ENCODE results near the gene ELFN2.

Gene ELFN2

DNA sequence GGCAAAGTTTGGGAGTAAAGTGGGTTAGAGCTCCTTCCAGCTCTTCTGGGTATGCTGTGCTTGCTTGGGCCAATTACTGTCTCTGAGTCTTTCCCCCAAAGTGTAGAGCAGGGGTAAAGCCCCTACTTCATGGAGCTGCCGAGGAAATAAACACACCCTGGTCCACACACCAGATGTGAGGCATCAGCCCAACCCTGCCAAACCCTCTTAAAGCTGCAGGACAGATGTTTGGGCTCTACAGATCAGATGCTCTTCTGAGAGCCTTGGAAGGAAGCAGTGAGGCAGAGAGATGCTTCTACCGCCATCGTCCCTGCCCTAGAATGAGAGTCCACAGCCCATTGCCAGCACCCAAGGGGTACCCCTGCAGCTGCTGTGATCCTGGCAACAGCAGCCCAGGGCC is 64.7 kb downstream of the ELFN2 start:
- TF ChIP-seq, protein P1, sequence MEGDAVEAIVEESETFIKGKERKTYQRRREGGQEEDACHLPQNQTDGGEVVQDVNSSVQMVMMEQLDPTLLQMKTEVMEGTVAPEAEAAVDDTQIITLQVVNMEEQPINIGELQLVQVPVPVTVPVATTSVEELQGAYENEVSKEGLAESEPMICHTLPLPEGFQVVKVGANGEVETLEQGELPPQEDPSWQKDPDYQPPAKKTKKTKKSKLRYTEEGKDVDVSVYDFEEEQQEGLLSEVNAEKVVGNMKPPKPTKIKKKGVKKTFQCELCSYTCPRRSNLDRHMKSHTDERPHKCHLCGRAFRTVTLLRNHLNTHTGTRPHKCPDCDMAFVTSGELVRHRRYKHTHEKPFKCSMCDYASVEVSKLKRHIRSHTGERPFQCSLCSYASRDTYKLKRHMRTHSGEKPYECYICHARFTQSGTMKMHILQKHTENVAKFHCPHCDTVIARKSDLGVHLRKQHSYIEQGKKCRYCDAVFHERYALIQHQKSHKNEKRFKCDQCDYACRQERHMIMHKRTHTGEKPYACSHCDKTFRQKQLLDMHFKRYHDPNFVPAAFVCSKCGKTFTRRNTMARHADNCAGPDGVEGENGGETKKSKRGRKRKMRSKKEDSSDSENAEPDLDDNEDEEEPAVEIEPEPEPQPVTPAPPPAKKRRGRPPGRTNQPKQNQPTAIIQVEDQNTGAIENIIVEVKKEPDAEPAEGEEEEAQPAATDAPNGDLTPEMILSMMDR (IDR thresholded peaks at IDR 0.05), result no peak
- no peak overlapping the region for H3K4me3 ChIP-seq
- H3K27ac ChIP-seq, result no peak overlapping the region
- no peak for DNase-seq (ENCODE audit: low spot score)

DNA sequence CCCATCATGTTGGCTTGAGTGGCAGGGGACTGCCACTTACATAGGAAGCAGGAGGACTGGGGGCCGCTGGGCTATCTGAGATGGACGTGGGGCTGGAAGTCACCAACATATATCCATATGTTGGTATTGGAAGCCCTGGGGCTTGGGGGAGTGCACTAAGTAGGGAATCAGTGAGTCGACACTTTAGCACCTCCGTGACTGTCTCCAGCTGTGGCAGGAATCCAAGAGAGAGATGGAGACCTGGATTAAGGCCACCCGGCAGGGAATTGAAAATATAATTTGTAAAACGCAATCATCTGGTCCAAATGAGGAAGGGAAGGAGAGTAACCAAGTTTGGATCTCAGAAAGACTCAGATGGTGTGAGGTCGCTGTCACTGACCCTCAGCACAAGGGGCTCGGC is 68.4 kb downstream of the ELFN2 start:
- H3K4me3 ChIP-seq, result no peak overlapping the region
- TF ChIP-seq, protein P1 (IDR thresholded peaks at IDR 0.05), result no peak
- DNase-seq (ENCODE audit: low spot score), result no peak
- H3K27ac ChIP-seq, result no peak overlapping the region

DNA sequence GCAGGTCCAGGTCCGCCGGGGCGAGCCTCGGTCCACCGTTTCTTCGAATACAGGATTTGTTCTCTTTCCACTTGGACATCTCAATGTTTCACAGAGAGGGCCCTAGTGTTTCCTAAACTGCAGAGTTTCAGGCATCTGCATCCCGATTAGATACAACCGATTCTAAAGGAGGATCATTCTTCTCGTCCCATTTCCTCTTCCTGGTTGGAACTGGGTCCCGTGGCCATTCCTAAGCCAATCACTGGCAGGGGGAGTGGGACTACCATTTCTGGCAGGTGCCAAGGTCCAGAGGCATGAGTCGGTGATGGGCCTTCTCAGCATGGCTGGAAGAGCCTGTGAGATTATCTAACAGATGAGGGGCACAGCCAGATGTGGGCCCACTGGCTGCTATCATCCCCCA is 68.9 kb downstream of the ELFN2 start:
- no peak for DNase-seq (ENCODE audit: low spot score)
- no peak overlapping the region for H3K4me3 ChIP-seq
- H3K27ac ChIP-seq, result no peak overlapping the region
- TF ChIP-seq, protein P1 (IDR thresholded peaks at IDR 0.05), result no peak

DNA sequence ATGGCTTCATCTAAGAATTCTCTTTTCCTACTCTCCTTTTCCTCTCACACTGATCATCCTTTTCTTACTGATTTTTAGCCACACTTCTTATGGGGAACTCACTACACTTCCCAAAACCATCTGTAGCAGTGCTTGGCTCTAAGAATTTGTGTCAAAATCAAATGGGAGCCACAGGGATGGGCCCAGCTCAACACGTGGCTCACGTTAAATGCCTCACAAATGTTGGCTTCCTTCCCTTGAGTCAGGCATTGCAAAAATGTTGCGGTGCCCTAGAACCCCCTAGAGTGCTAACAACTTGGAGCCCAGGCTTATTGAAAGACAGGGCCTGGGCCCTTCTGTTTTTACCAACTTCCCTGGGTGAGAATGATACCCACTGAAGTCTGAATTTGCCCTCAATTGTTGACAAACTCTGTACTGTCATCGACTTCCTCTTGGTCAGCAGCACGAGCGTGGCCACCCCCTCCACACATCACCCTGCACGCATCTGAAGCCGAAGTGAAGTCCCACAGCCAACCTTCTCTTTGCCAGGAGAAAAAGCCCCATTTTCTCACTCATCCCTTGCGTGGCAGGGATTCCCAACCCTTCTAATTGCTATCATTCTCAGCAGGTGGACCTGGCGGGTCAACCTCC is 69.7 kb downstream of the ELFN2 start:
- no peak overlapping the region for H3K4me3 ChIP-seq
- TF ChIP-seq, protein P1 (IDR thresholded peaks at IDR 0.05), result no peak
- DNase-seq (ENCODE audit: low spot score), result no peak
- H3K27ac ChIP-seq, result no peak overlapping the region

DNA sequence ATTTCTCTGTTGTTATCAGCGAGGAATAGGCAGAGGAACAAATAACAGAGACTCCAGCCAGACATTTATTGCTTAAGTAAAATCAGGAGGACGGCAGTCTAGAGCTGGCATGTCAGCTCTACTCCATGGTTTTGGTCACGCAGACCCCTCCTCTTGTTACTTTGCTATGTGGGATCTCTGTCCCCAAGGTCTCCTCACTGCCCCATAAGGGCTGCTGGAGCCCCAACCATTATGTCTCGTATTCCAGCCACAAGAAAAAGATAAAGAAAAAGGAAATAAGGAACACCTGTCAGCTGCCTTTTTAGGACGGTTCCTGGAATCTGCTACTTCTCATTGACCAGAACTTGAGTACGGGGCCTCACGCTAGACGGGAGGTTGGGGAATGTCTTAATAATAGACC is 70.4 kb downstream of the ELFN2 start:
- no peak overlapping the region for H3K27ac ChIP-seq
- H3K4me3 ChIP-seq, result no peak overlapping the region
- TF ChIP-seq, protein P1 (IDR thresholded peaks at IDR 0.05), result no peak
- no peak for DNase-seq (ENCODE audit: low spot score)

DNA sequence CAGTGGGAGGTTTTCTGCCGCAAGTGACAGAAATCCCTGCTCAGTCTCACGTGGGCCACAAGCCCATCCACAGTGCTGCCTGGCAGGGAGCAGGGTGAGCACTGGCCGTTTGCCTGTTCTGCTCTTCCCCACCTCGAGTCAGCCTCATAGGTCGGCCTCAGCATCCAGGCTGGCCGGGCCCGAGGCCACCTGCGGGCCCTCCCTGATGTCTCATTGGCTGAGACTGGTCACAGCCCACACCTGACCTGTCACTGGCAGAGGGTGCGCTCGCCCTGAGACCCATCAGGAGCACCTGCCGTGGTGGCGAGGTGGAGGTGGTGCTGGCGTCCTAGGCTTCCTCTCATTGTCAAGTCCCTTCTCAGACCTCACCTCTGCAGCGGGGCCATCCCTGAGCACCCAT is 72.1 kb downstream of the ELFN2 start:
- DNase-seq (ENCODE audit: low spot score), result no peak
- TF ChIP-seq, protein P1 (IDR thresholded peaks at IDR 0.05), result no peak
- Histone ChIP-seq H3K27ac (no peak overlapping the region), H3K4me3 (no peak overlapping the region)

DNA sequence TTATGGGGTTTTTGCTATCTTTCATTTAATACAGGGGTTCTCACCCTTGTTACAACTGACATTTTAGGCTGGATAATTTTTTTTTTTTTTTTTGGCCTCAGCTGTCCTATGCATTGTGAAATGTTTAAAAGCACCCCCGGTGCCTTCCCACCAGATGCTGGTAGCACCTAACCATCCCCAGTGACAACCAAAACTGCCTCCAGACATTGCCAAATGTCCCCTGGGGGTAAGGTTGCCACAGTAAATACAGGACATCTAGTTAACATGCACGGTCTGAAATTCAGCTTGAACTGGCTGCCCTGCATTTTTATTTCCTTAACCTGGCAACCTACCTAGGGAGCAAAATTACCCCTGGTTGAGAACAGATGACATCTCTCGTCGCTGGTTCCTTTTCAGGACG is 72.6 kb downstream of the ELFN2 start:
- Histone ChIP-seq H3K27ac (no peak overlapping the region), H3K4me3 (no peak overlapping the region)
- TF ChIP-seq, protein P1 (IDR thresholded peaks at IDR 0.05), result no peak
- DNase-seq (ENCODE audit: low spot score), result no peak
